Activated CD4-positive, alpha-beta T cell treated with anti-CD3 and anti-CD28 coated beads, Interleukin-10, Interleukin-2, amounts not matched to agents 100 ng/mL and 50 ng/mL, durations not matched to agents 16 hours and 8 hours (primary cell): ENCODE data around the gene PKD1.

Source experiments
- DNase-seq: peaks from one replicate; pipeline ENCODE4 v3.0.0-alpha.2; 2020

Gene PKD1

GRCh38 chr16:2167068-2167638, 31.5 kb upstream of the PKD1 start:
- no peak for DNase-seq

DNA sequence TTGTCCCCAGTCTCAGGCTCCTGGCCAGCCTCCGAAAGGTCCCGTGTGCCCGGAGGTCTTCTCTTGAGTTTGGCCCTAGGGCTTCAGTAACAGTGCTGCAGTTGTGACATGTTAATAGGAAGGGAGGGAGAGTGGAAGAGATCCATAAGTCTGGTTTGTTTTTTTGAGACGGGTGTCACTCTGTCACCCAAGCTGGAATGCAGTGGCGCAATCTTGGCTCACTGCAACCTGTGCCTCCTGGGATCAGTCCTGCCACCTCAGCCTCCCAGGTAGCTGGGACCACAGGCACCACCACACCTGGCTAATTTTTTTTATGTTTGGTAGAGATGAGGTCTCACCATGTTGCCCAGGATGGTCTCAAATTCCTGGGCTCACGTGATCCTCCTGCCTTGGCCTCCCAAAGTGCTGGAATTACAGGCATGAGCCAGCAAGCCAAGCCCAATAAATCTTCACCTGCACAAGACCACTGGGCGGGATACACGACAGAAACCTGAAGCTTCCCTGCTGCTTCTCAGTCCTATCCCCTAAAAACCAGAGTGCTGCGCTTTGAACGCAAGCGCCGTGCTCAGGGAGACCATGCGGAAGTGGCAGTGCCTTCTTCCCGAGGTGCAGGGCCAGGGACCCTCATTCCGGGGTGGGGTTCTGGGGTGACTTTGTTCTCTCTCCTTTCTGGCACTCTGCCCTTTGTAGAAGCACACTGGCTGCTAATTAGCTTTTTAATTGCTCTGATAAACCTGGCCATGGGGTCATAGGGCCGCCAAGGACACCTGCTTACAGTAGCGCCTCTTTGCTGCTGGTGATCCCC, 30.8 kb upstream of the PKD1 start:
- no peak for DNase-seq

DNA sequence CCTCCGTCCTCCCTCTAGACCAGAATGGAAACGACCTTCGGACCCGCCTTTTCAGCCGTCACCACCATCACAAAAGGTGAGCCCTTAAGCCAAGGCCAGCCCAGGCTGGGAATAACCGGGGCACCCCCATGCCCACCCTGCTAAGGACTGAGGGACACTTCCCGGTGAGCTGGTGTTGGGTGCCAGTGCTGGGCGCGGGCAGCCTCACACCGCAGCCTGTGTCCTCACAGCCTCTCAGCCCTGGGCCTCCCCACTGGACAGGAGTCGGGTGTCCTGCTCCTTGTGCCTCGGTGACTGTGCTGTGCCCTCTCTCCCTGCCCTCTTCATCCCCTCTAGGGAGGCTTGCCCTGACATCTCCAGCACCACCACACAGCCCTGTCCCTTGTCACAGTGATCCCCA, 30.2 kb upstream of the PKD1 start:
- DNase-seq: no peak

GRCh38 chr16:2163211-2163881, 27.6 kb upstream of the PKD1 start:
- peak; percentile 26 for DNase-seq

DNA sequence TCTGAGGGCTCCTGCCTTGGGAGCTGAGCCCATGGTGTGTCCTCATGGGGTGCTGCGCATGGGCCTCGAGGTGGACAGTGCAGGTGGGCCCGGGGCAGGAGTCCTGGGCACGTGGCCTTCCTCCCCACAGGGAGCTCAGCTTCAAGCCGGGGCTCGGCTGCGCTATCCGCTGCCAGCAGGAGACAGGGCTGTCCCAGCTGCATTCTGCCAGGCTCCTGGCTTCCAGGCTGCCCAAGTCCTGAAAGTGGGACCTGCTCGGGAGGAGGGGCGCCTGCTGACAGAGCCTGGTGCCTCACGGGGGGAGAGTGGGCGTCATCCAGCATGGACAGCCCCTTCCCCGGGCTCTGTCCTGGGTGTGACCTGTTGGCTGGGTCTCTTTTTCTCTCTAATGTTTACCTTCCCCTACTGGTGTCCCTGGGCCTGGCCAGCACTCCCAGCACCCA, 27.0 kb upstream of the PKD1 start:
- DNase-seq: no peak

GRCh38 chr16:2161911-2162310, 26.2 kb upstream of the PKD1 start:
- DNase-seq: no peak

DNA sequence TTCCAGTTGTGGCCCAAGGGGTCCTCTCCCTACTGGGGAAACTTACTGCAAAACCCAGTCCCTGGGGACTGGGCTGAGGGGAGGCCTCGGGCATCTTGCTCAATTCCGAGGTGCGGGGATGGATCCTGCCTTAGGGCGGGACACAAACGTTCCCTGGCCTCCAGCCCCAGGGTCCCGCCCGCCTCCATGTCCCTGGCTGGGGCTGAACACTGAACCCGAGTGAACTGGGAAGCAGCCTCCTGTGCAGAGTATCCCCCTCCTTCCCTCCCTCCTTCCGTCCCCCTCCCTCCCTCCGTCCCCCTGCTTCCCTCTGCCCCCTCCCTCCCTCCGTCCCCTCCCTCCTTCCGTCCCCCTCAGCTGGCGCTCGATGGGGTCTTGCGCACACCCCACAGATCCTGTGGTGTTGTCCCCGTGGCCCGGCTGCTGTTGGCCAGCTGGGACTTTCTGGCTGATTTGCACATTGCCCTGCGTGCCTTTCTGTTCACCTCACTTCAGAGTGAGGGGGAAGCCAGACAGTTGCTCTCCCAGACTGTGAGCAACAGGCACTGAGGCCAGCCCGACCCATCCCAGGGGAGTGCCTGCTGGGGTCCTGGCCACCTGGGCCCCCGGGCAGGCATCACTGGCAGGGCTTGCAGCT, 25.3 kb upstream of the PKD1 start:
- no peak for DNase-seq

DNA sequence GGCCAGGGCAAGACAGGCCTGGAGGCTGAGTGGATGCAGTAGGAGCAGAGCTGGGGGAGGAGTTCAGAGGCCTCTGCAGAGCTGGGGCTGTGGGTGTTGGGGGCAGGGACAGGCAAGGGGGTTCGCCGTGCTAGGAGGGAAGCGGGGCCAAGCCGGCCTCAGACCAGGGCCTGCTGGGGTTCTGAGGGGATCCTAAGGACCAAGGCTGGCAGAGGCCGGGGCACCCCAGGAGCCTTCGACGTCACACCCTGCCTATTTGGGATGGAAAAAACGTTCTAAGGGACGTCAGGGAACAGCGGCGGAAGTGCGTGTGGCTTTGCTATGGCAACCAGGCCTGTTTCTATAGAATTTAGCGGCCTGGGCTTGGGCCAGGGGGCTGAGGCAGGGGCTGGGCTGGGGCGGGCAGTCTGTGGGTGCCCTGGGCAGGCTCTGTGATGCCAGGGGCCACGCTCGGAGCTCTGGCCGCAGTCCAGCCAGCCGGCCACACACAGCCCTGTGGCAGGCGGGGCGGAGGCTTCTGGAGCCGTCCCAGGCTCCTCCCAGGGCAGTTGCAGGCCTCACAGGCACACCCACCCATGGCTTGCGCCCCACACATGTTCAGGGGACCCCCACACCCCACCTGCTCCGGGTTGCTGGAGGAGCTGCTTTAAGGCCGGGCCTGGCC, 23.6 kb upstream of the PKD1 start:
- no peak for DNase-seq

- no peak for DNase-seq
Measured at GRCh38 chr16:2158262-2158638, 22.6 kb upstream of the PKD1 start.

- no peak for DNase-seq
Measured at GRCh38 chr16:2157480-2158261, 22.0 kb upstream of the PKD1 start.

- DNase-seq: no peak
Measured at GRCh38 chr16:2156849-2157224, 21.1 kb upstream of the PKD1 start.

DNA sequence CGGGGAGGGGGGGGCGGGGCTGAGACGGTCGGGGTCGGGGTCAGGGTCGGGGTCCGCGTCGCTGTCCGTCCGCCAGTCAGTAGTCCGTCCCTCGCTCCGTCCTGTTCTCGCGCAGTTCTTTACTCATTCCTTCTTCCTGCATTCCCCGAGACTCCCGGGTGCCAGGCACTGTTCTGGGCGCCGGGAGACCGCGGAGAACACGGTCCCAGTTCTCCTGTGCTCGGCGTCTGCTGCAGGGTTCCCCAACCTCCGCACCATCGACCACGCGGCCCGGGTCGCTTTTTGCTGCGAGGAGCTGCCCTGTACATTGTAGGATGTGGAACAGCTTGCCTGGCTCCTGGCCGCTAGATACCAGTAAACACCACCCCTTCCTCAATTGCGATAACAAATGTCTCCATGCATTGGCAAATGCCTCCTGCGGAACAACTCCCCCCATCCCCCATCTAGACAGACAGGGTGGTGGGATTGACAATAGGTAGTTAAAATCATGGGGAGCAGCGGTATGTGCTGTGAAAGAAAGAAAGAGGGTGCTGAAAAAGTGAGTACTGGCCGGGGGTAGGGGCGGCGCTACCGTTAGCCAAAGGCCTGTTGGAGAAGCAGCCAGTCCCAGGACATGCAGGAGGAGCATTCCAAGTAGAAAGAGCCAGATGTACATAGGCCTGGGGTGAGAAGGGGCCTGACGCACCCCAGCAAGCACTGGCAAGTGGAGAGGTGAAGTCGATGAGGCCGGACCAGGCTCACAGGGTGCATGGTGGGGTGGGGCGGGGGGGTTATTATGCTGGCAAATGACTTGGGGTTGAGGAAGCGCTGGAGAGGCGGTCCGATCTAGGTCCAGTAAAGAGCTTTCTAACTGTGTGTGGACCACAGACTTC, 20.5 kb upstream of the PKD1 start:
- DNase-seq: no peak

DNA sequence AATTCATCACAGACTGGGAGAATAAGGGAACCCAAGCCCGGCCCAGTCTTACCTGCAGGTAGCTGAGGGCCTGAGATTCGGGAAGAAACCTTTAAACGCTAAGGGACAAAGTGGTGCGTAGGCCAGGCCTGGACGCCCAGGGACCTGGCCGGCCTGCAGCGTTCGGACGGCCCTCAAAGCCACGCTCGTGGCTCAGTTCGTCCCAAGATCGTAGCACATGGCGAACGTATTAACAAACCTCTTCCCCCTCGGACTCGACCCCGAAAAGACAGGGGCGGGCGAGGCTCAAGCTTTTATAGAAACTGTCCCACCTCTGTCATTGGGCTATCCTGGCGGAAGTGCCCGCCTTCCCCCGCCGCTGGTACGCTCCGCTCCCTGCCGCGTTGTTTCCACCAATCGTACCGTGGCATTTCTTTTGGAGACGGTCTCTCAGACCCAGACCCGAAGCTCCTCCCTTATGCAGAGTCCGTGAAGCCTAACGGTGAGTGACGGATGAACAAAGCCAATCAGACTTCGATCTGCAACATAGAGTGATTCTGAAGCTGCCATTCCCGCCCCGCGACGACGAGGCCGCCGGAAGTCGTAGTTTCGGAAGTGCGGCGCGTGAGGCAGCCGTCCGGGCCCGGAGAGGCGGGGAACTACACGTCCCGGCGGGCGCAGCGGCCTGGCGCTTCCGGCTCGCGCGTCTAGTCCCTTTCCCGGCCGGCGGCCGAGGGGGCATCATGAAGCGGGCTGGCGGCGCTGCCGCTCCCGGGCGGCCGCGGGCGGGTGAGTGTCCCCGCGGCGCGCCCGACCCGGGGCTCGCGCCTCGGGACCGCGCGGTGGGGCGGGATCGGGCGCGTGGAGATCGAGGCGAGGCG, 19.6 kb upstream of the PKD1 start, which contains the start of gene TRAF7:
TSS of gene TRAF7 (plus strand) at position 692 of the 860 bp plus-strand sequence. CDS start 8,139 bp downstream, outside the sequence.
- peak; percentile 100 for DNase-seq

DNA sequence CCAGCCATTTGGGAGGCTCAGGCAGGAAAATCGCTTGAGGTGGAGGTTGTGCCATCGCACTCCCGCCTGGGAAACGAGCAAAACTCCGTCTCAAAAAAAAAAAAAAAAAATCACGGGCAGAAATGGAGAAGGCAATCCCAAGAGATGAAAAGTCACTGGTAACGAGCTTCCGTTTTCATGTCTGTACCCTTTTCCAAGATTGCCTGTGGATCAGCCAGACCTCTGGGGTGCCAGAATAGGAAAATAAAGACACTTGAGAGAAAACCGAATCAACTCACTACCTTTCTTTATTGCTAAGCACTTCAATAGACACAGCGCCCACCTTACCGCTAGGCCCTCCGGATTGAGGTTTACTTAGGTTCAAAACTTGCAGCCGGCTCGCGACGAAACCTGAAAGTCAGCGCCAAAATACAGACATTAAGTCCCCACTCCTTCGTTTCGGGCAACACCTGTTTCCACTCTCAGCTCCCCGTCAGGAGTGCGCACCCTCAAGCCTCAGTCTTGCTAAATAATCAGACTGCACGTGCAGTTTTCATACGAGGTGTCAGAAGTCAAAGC, 18.9 kb upstream of the PKD1 start:
- no peak for DNase-seq

- DNase-seq: peak; percentile 60
Measured at GRCh38 chr16:2152695-2153506, 17.2 kb upstream of the PKD1 start.

DNA sequence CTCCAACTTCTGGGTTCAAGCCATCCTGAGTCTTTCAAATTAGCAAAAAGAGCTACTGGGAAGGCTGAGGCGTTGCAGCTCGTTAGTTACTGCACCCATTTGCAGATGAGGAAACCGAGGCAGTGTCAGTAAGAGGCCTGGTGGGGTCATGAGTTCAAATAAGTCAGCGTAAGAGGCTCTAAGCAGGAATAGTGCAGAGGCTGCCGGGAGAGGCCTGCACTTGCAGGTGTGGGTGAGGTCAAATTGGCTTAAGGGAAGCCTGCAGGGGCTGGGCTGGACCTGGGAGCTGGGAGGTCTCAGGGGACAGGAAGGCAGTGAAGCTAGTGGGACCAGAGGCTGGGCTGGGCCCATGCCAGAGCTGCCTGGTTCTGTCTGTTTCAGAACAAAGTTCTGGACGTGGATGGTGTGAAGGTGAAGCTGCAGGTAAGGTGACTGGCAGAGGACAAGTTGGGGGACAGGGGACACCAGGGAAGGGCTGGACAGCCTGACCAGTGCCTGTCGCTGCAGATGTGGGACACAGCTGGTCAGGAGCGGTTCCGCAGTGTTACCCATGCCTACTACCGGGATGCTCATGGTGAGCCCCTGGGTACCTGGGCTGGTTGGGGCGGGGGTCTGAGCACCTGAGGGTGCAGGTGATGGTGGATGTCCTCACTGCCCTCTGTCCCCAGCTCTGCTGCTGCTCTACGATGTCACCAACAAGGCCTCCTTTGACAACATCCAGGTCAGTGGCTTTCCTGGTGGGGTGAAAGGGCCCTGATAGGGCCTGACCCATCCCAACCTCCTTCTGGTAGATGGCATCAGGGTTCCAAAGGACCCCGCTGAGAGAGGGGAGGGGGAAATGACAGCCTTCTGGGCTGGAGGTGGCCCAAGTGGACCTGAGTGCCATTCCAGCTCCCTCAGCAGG, 15.7 kb upstream of the PKD1 start:
- DNase-seq: peak; percentile 59

DNA sequence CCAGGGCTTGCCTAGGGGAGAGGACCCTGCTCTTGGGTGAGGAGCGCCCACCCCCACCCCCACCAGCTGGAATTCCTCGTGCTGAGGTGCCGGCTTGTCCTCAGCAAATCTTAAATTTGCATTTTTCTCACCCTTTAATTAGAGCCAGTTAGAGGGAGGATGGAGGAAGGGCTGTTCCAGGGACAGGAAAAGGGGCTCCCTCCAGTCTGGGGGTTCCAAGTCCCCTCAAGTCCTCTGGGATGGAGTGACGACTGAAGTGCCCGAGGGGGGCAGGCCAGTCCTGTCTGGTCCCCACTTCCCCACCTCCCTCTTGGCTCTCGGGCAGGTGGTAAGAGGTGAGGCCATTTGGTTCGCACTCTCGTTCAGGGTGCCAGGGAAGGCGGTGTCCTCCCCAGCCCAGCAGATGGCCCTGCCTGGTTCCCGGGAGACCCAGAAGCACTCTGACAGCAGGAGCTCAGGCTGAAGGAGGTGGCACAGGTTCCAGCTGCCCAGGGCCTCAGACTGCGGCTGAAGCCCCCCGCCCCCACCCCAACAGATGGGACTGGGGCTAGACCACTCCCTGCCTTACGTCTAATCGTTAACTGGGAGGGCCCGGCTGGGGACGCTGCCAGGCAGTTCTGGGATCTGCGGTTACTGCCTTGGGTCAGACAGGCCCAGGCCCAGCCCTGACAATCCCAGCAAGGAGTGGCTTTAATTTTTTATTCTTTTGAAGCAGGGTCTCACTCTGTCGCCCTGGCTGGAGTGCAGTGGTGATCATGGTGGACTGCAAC, 14.9 kb upstream of the PKD1 start:
- DNase-seq: peak; percentile 74
